HG02870 (cell line): ENCODE results near the gene LRBA.
A peak's percentile ranks its signal among the peaks of the same experiment; 100 is the strongest.
"Not testable (repeated sequence)": the region's sequence is repeated elsewhere in the genome, so short reads cannot be mapped to it uniquely, and the experiment has no call there.

Experiments used
- ATAC-seq: cut with Tn5 transposase; IDR thresholded peaks from one replicate; pipeline ENCODE4 v1.9.1; 2021; ENCODE audit warnings: mild to moderate bottlenecking, moderate library complexity; ENCODE audit not compliant: unreplicated experiment

Gene LRBA

DNA sequence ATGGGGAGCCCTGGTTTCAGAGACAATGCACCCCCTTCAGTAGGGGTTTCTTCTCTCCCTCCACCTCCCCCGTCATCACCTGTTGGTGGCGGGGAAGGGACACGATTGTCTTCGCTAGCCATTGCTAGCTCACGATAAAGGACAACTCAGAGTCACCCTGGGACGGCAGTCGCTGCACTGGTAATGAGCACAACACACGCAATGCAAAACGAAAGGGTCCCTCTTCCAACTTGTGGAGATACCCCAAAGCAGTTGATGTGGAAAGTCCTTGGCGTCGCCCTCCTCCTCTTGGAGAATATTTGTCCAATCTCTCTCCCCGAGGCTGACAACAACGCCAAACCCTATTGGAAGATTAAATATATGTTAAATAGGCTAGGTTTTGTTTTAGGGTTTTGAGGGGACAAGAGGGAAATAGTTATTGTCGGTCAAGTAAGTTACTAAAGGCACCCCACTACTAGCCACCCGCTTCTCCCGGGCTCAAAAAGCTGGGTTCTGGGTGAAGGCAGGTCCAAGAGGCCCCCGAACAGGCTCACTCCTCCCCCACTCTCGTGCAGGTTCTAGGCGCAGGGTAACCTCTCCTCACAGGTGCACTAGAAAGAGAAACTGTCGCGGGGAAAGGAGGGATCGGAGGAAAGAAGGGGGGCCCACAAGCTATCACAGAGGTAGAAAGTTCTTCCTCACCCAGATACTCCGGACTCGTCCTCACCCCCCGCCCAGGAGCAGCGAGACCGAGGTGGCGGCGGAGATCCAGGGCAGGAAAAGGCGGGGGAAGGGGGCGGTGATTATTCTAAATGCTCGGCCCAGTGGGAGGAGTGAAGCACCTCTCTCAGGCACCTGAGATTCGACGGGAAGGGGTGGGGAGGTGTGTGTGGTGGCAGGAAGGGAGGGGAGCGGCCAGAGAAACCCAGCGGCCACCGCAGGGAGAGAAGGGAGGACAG is at the start of gene LRBA:
TSS of gene LRBA (minus strand) at position 764 of the 938 bp plus-strand sequence. CDS start at position 122, 642 bp downstream.
- ATAC-seq = peak; percentile 70

- not testable (repeated sequence) for ATAC-seq
Observed at GRCh38 chr4:151063143-151063542, 48.1 kb upstream of the LRBA start.

DNA sequence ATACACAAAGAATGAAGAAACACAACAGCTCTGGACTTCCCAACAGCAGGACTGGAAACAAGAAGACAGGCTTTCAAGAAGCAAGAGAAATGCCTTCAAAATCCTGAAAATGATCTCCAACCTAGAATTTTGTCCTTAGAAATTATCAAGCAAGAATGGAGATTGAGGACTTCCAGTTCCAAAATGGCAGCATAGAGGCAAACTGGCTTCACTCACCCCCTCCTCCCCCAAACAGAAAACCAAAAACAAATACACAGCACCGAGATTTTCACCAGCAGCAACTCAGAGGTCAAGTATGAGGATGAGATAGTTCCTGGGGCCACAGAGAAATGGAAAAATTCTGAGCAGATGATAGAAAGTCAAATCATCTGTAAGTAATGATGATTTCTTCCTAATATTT is 40.5 kb upstream of the LRBA start:
- no peak for ATAC-seq

GRCh38 chr4:151052785-151053184 is 37.7 kb upstream of the LRBA start:
- ATAC-seq = peak; percentile 4

- ATAC-seq = no peak
Observed at GRCh38 chr4:151049430-151049884, 34.4 kb upstream of the LRBA start.

GRCh38 chr4:151048913-151049312 is 33.8 kb upstream of the LRBA start:
- no peak for ATAC-seq

- ATAC-seq = no peak
Observed at GRCh38 chr4:151046609-151047008, 31.5 kb upstream of the LRBA start.

- ATAC-seq = no peak
Observed at GRCh38 chr4:151045907-151046306, 30.8 kb upstream of the LRBA start.

GRCh38 chr4:151043803-151044515 is 28.9 kb upstream of the LRBA start:
- no peak for ATAC-seq

GRCh38 chr4:151039733-151040132 is 24.6 kb upstream of the LRBA start:
- no peak for ATAC-seq

GRCh38 chr4:151038452-151039157 is 23.5 kb upstream of the LRBA start:
- ATAC-seq = no peak

DNA sequence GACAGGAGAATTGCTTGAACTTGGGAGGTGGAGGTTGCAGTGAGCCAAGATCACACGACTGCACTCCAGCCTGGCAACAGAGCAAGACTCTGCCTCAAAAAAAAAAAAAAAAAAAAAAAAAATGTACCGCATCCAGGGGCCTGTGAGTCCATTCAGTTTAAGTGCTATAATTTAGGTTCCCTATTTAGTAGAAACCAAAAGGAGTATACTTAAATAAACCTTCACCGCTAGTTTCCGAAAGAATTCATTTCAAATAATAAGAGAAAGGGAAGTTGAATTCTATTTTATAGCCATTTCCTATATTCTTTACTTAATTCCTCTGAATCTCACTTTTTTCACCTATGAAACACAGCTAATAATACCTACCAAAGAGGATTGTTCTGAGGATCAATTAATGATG is 20.8 kb upstream of the LRBA start:
- no peak for ATAC-seq

DNA sequence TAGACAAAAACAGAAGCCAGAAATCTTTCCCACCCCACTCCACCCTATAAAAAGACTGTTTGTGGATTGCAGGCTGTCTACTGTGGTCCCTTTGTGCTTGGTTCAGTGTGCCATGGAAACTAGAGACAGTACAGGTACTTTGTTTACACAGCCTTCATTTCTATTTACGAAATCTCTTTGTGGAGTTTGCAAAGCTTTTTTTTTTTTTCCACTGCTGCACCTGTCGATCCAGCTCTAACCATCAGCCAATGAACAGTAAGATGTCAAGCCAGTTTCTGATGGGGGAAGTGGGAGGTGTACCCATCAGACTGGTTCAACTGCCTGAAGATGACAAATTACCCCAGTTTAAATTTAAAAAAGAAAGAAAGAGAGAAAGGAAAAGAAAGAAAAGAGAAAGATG is 20.2 kb upstream of the LRBA start:
- no peak for ATAC-seq

DNA sequence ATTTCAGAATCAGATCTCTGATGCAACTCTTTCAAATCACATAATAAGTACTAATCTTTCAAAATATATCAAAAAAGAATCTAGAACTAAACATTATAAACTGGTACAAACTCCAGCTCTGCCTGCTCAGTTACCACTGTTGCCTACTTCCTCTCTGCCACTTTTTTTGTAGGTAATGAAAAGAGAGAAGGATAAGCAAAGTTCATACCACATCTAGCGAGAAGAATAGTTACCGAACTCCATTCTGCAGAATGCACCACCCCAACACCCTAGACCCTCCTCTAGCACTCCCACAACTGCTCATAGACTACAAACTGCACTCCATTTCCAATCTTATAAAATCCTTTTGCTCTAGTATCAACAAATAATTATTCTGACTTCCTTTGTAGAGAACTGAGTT is 19.7 kb upstream of the LRBA start:
- ATAC-seq = no peak

DNA sequence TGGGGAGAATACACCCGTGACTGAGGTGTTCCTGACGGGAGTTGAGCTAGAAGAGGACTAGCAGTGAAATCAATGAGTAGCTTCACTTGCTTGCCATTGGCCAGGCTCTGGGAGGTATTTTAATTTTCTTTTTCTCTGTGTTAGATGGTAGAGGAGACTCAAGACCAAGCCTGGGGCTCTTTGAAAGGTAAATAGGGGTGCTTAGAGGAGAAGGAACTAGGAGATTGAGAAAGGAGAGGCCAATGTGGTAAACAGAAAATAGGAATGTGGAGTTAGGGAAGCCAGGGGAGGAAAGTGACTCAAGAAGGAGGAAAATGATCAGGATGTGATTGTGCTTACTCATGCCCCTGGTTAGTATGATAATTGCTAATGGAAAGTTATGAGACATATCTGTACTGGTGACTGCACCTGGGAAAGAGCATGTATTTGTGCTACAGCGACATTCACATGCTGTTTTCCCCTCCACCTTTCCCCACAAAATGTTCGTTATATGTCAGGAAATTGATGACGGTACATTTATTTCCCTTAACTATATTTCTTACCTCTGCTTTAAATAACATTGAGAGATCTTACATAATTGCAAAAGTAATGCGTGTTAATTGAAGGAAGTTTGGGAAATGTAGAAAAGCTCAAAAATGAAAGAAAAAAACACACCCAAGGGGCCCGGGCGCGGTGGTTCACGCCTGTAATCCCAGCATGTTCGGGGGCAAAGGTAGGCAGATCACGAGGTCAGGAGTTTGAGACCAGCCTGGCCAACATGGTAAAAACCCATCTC is 16.9 kb upstream of the LRBA start:
- ATAC-seq = peak; percentile 64

DNA sequence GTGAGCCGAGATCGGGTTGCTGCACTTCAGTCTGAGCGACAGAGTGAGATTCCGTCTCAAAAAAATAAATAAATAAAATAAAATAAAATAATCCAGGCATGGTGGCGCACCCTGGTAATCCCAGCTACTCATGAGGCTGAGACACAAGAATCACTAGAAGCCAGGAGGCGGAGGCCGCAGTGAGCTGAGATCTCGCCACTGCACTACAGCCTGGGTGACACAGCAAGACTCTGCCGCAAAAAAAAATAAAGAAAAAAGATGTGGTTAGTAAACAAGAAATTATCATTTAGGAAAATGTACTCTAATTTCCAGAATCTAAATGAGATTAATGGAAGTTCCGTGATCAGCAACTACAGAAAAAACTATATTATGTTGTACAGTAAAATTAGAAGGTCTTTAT is 14.5 kb upstream of the LRBA start:
- no peak for ATAC-seq

DNA sequence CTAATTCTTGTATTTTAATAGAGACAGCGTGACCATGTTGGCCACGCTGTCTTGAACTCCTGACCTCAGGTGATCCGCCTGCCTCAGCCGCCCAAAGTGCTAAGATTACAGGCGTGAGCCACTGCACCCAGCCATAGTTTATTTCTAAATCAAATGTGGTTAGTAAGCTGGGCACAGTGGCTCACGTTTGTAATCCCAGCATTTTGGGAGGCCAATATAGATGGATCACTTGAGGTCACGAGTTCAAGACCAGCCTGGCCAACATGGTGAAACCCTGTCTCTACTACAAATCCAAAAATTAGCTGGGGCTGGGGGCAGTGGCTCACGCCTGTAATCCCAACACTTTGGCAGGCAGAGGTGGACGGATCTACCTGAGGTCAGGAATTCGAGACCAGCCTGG is 13.9 kb upstream of the LRBA start:
- ATAC-seq = not testable (repeated sequence)

DNA sequence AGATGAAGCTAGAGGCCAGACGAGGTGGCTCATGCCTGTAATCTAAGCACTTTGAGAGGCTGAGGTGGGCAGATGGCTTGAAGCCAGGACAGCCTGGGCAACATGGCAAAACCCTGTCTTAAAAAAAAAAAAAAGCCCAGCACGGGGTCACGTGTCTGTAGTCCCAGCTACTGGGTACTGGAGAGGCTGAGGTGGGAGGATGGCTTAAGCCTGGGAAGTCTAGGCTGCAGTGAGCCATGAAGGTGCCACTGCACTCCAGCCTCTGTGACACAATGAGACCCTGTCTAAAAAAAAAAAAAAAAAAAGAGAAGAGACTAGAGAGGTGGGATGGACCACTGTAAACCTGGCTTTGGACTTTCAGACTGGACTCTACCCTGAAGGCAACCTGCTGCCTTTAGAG is 10.7 kb upstream of the LRBA start:
- no peak for ATAC-seq

DNA sequence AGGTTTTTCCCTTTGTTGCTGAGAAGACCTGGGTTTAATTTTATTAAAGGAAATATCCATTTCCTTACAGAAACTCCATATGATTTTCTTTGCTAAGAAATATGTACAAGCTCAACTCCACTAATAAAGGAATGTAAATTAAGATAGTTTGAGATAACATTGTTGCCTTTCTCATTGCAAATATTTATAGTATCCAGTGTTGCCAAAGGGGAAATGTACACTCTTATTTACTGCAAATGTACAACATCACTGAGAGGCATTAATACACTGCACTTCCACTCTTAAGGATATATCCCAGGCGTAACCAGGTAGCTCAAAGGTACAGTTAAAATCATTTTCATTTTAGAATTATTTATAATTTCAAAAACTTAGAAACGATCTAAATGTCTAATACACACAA is 7.5 kb upstream of the LRBA start:
- ATAC-seq = no peak

- ATAC-seq = no peak
Observed at GRCh38 chr4:151021637-151022334, 6.7 kb upstream of the LRBA start.
